Fibroblast of lung (primary cell): ENCODE measurements around the gene BTNL3. TPM values are rescaled to one million over a fixed set of nuclear protein-coding genes. Genes with fewer than 3 reads are reported as not detected.
"Not testable (repeated sequence)": the region's sequence is repeated elsewhere in the genome, so short reads cannot be mapped to it uniquely, and the experiment has no call there.

Source experiments
- DNase-seq, 2 donors: peaks; one replicate each; pipeline versions ENCODE4 v3.0.0 to v3.0.0-alpha.2; 2010; ENCODE audit warnings: low read depth in 2 of 2
- H2AFZ ChIP-seq: 2 replicates; pipeline ENCODE4 v1.5.1; 2012; ENCODE audit warnings: low read length, control low read depth, inconsistent platforms
- H3K27ac ChIP-seq: 2 replicates; pipeline ENCODE4 v1.5.1; 2011; ENCODE audit warnings: low read length, control low read depth; ENCODE audit not compliant: insufficient read depth
- H3K27me3 ChIP-seq: 2 replicates; pipeline ENCODE4 v1.5.1; 2011; ENCODE audit warnings: mild to moderate bottlenecking, low read length; ENCODE audit not compliant: control insufficient read depth, insufficient read depth
- H3K36me3 ChIP-seq: 2 replicates; pipeline ENCODE4 v1.5.1; 2011; ENCODE audit warnings: low read length; ENCODE audit not compliant: control insufficient read depth, insufficient read depth
- H3K4me1 ChIP-seq: 2 replicates; pipeline ENCODE4 v1.5.1; 2011; ENCODE audit warnings: low read length; ENCODE audit not compliant: control insufficient read depth, insufficient read depth; ENCODE audit errors: extremely low read depth
- H3K4me2 ChIP-seq: 2 replicates; pipeline ENCODE4 v1.5.1; 2011; ENCODE audit warnings: low read length, control low read depth; ENCODE audit not compliant: insufficient read depth; ENCODE audit errors: extremely low read depth
- H3K4me3 ChIP-seq, 4 experiments: fragments of 200-600 bp in 1 of 4; sonication (generic) in 1 of 4; replicated peaks in 1 of 4; 2 replicates each; pipeline ENCODE4 v1.5.1; 2011 to 2016; ENCODE audit warnings: low read length in 4 of 4, low read depth in 3 of 4, mild to moderate bottlenecking in 3 of 4, control low read depth in 2 of 4, inconsistent platforms in 1 of 4, mixed read lengths in 1 of 4; ENCODE audit not compliant: insufficient read depth in 1 of 4; ENCODE audit errors: control extremely low read depth in 1 of 4
- H3K79me2 ChIP-seq: 2 replicates; pipeline ENCODE4 v1.5.1; 2012; ENCODE audit warnings: mild to moderate bottlenecking, low read length, inconsistent platforms; ENCODE audit not compliant: control insufficient read depth, insufficient read depth
- H3K9ac ChIP-seq: 2 replicates; pipeline ENCODE4 v1.5.1; 2011; ENCODE audit warnings: mild to moderate bottlenecking, low read length, control low read depth; ENCODE audit not compliant: insufficient read depth
- H3K9me3 ChIP-seq: 2 replicates; pipeline ENCODE4 v1.5.1; 2012; ENCODE audit warnings: low read depth, low read length; ENCODE audit not compliant: control insufficient read depth, insufficient read depth
- H4K20me1 ChIP-seq: 2 replicates; pipeline ENCODE4 v1.5.1; 2011; ENCODE audit warnings: low read length; ENCODE audit not compliant: control insufficient read depth, insufficient read depth; ENCODE audit errors: extremely low read depth
- EZH2 ChIP-seq: IDR thresholded peaks from 2 replicates; pipeline ENCODE4 v1.5.1; 2012; ENCODE audit warnings: low read length, control low read depth, mild to moderate bottlenecking; ENCODE audit errors: missing control alignments
- polyA plus RNA-seq, 2 donors: library from polyadenylated mRNA; depleted of rRNA in 1 of 2; stranded (reverse) in 1 of 2; unstranded in 1 of 2; fragments of >200 nt; gene quantifications; 2 replicates each; pipeline ENCODE4 v1.2.1, GENCODE V29; 2011 to 2012; ENCODE audit warnings: missing spikeins in 1 of 2
- total RNA-seq: library from RNA; depleted of rRNA; stranded (reverse); fragments of >200 nt; gene quantifications from 2 replicates; pipeline ENCODE4 v1.2.1, GENCODE V29; 2014
- TF ChIP-seq, protein P1 (sequence below), 2 donors: IDR thresholded peaks in 1 of 2; conservative IDR thresholded peaks in 1 of 2; 1 replicate in 1 of 2; 2 replicates in 1 of 2; pipeline ENCODE4 v1.5.1; 2011 to 2012; ENCODE audit warnings: low read length in 2 of 2, control low read depth in 1 of 2, inconsistent platforms in 1 of 2, low read depth in 1 of 2, mild to moderate bottlenecking in 1 of 2

Gene BTNL3
- total and polyA plus RNA-seq, 2 donors (not counting 1 experiment from before 2014, with no cell fraction given), result not detected

DNA sequence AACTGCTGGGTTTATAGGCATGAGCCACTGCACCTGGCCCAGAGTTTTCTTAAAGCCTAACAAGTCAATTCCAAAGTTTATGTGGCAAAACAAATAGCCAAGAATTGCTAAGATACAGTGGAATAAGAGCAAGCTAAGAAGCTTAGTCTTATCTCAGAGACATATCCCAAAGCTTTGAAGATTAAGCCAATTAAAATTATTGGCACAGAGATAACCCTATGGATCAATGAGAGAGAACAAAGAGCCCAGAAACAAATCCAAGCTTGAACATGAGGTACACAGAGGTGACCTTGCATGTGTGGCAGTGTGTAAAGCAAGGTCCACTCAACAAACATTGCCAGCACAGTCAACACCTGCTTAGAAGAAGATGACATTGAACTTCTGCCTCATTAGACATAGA lies 13.3 kb downstream of the BTNL3 start:
- Histone ChIP-seq H3K4me2 (no peak overlapping the region), H2AFZ (no peak overlapping the region), H3K36me3 (no peaks in the 10 kb centered on the region), H4K20me1 (no peaks in the 10 kb centered on the region), H3K79me2 (no peaks in the 10 kb centered on the region), H3K9ac (no peak overlapping the region), H3K4me1 (no peaks in the 10 kb centered on the region), H3K9me3 (no peaks in the 10 kb centered on the region), H3K27ac (no peak overlapping the region), H3K27me3 (no peaks in the 10 kb centered on the region), H3K4me3 (no peak overlapping the region)
- TF ChIP-seq EZH2, result no peak
- TF ChIP-seq, protein P1, sequence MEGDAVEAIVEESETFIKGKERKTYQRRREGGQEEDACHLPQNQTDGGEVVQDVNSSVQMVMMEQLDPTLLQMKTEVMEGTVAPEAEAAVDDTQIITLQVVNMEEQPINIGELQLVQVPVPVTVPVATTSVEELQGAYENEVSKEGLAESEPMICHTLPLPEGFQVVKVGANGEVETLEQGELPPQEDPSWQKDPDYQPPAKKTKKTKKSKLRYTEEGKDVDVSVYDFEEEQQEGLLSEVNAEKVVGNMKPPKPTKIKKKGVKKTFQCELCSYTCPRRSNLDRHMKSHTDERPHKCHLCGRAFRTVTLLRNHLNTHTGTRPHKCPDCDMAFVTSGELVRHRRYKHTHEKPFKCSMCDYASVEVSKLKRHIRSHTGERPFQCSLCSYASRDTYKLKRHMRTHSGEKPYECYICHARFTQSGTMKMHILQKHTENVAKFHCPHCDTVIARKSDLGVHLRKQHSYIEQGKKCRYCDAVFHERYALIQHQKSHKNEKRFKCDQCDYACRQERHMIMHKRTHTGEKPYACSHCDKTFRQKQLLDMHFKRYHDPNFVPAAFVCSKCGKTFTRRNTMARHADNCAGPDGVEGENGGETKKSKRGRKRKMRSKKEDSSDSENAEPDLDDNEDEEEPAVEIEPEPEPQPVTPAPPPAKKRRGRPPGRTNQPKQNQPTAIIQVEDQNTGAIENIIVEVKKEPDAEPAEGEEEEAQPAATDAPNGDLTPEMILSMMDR (conservative IDR thresholded peaks at IDR 0.05 in 1 of 2, IDR thresholded peaks at IDR 0.05 in 1 of 2; ENCODE audit: low read depth in 1 of 2, low read length in 2 of 2), result no peak
- no peak for DNase-seq

DNA sequence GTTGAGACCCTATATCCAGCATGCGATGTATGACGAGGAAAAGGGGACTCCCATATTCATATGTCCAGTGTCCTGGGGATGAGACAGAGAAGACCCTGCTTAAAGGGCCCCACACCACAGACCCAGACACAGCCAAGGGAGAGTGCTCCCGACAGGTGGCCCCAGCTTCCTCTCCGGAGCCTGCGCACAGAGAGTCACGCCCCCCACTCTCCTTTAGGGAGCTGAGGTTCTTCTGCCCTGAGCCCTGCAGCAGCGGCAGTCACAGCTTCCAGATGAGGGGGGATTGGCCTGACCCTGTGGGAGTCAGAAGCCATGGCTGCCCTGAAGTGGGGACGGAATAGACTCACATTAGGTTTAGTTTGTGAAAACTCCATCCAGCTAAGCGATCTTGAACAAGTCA lies 17.1 kb downstream of the BTNL3 start:
- Histone ChIP-seq H3K36me3 (no peaks in the 10 kb centered on the region), H3K79me2 (no peaks in the 10 kb centered on the region), H3K9ac (no peak overlapping the region), H3K4me1 (no peaks in the 10 kb centered on the region), H3K27ac (no peak overlapping the region), H3K4me2 (no peak overlapping the region), H4K20me1 (no peaks in the 10 kb centered on the region), H3K27me3 (no peaks in the 10 kb centered on the region), H3K9me3 (no peaks in the 10 kb centered on the region), H3K4me3 (no peak overlapping the region), H2AFZ (no peak overlapping the region)
- DNase-seq, result no peak
- TF ChIP-seq, protein P1 (conservative IDR thresholded peaks at IDR 0.05 in 1 of 2, IDR thresholded peaks at IDR 0.05 in 1 of 2; ENCODE audit: low read depth in 1 of 2, low read length in 2 of 2), result no peak

DNA sequence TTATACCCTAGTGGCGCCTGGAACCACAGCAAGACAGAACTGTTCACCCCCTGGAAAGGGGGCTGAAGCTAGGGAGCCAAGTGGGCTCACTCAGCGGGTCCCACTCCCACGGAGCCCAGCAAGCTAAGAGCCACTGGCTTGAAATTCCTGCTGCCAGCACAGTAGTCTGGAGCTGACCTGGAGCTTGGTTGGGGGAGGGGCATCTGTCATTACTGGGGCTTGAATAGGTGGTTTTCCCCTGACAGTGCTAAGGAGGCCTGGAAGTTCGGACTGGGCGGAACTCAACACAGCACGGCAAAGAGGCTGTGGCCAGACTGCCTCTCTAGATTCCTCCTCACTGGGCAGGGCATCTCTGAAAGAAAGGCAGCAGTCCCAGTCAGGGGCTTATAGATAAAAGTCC lies 19.5 kb downstream of the BTNL3 start:
- Histone ChIP-seq H3K4me3 (no peak overlapping the region), H3K36me3 (no peaks in the 10 kb centered on the region), H3K4me1 (no peaks in the 10 kb centered on the region), H2AFZ (no peak overlapping the region), H3K27ac (no peak overlapping the region), H3K9me3 (no peaks in the 10 kb centered on the region), H4K20me1 (no peaks in the 10 kb centered on the region), H3K9ac (no peak overlapping the region), H3K27me3 (no peaks in the 10 kb centered on the region), H3K79me2 (no peaks in the 10 kb centered on the region), H3K4me2 (no peak overlapping the region)
- TF ChIP-seq, protein P1 (conservative IDR thresholded peaks at IDR 0.05 in 1 of 2, IDR thresholded peaks at IDR 0.05 in 1 of 2; ENCODE audit: low read depth in 1 of 2, low read length in 2 of 2), result no peak
- TF ChIP-seq EZH2, result no peak
- no peak for DNase-seq

DNA sequence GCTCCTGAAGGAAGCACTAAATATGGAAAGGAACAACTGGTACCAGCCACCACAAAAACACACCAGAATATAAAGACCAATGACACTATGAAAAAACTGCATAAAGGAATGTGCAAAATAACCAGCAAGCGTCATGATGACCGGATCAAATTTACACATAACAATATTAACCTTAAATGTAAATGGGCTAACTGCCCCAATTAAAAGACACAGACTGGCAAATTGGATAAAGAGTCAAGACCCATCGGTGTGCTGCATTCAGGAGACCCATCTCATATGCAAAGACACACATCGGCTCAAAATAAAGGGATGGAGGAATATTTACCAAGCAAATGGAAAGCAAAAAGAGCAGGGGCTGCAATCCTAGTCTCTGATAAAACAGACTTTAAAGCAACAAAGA lies 21.4 kb downstream of the BTNL3 start:
- H3K36me3 ChIP-seq, H3K27ac ChIP-seq, DNase-seq, H3K4me2 ChIP-seq, H3K4me1 ChIP-seq, H2AFZ ChIP-seq, H4K20me1 ChIP-seq, H3K9ac ChIP-seq, H3K4me3 ChIP-seq, H3K27me3 ChIP-seq, H3K79me2 ChIP-seq, H3K9me3 ChIP-seq: not testable (repeated sequence)

DNA sequence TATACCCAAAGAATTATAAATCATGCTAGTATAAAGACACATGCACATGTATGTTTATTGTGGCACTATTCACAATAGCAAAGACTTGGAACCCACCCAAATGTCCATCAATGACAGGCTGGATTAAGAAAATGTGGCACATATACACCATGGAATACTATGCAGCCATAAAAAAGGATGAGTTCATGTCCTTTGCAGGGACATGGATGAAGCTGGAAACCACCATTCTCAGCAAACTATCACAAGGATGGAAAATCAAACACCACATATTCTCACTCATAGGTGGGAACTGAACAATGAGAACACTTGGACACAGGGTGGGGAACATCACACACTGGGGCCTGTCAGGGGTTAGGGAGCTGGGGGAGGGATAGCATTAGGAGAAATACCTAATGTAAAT lies 26.0 kb downstream of the BTNL3 start:
- not testable (repeated sequence) for H4K20me1 ChIP-seq, H3K4me1 ChIP-seq, H3K27ac ChIP-seq, H3K4me2 ChIP-seq, H3K9ac ChIP-seq, H3K36me3 ChIP-seq, H3K4me3 ChIP-seq, DNase-seq, H3K27me3 ChIP-seq, H3K9me3 ChIP-seq, H3K79me2 ChIP-seq, H2AFZ ChIP-seq
